ENCODE measurements around the gene PFKFB3. TPM values are rescaled to one million over a fixed set of nuclear protein-coding genes. Genes with fewer than 3 reads are reported as not detected.

PFKFB3 gene
- total RNA-seq, 1 donor from 2014 or later = 52.4 TPM

DNA sequence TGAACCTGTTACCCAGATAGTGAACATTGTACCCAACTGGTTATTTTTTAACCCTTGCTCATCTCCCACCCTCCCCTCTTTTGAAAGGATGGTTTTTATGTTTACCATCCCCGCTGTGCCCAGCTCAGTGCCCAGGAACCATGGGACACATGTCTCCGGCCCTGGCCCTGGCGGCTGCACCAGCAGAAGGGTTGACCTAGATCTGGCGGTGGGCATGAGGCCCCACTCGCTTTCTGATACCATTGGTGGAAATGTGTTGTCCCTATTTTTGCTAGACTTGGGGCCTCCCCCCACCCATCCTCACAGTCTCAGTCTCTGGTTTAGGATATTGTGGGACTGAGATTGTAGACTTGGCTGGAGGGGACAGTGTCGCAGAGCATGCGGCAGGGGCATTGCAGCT, 11.9 kb downstream of the PFKFB3 start:
- no peak overlapping the region for H3K27ac Mint-ChIP-seq (ENCODE audit: unreplicated experiment)
- peaks cover 33% of the 10 kb centered on the region for H3K4me1 ChIP-seq (ENCODE audit: insufficient read depth, low read length)
- DNase-seq (ENCODE audit: low read depth) (no peak), FAIRE-seq (no peak)
- H4K20me1 ChIP-seq (ENCODE audit: insufficient read depth, low read length) = peaks cover 77% of the 10 kb centered on the region
- peaks cover 20% of the 10 kb centered on the region for H3K4me1 Mint-ChIP-seq (ENCODE audit: low read depth, unreplicated experiment)
- no peaks in the 10 kb centered on the region for H3K27me3 Mint-ChIP-seq (ENCODE audit: low read depth, unreplicated experiment)
- H3K27ac ChIP-seq (ENCODE audit: low read depth, low read length) = no peak overlapping the region
- no peaks in the 10 kb centered on the region for H3K9me3 Mint-ChIP-seq (ENCODE audit: unreplicated experiment)
- peaks cover 51% of the 10 kb centered on the region for H3K79me2 ChIP-seq (ENCODE audit: insufficient read depth, low read length)
- no peaks in the 10 kb centered on the region for H3K9me3 ChIP-seq (ENCODE audit: insufficient read depth, low read depth, low read length)
- no peak overlapping the region for H3K4me3 ChIP-seq (ENCODE audit: insufficient read depth, low read depth, low read length)
- H2AFZ ChIP-seq (ENCODE audit: low read depth, low read length) = no peak overlapping the region
- H3K36me3 Mint-ChIP-seq (ENCODE audit: low read depth, unreplicated experiment) = peaks cover 31% of the 10 kb centered on the region
- peaks cover 10% of the 10 kb centered on the region for H3K36me3 ChIP-seq (ENCODE audit: insufficient read depth, low read length)
- no peak overlapping the region for H3K4me2 ChIP-seq (ENCODE audit: low read length)
- H3K9ac ChIP-seq (ENCODE audit: low read length) = no peak overlapping the region
- no peaks in the 10 kb centered on the region for H3K27me3 ChIP-seq (ENCODE audit: insufficient read depth, low read length)
- H3K4me3 Mint-ChIP-seq (ENCODE audit: unreplicated experiment) = no peak overlapping the region
- TF ChIP-seq EZH2 (IDR thresholded peaks at IDR 0.05; ENCODE audit: insufficient read depth, low read length) = no peak
- TF ChIP-seq, protein P1, sequence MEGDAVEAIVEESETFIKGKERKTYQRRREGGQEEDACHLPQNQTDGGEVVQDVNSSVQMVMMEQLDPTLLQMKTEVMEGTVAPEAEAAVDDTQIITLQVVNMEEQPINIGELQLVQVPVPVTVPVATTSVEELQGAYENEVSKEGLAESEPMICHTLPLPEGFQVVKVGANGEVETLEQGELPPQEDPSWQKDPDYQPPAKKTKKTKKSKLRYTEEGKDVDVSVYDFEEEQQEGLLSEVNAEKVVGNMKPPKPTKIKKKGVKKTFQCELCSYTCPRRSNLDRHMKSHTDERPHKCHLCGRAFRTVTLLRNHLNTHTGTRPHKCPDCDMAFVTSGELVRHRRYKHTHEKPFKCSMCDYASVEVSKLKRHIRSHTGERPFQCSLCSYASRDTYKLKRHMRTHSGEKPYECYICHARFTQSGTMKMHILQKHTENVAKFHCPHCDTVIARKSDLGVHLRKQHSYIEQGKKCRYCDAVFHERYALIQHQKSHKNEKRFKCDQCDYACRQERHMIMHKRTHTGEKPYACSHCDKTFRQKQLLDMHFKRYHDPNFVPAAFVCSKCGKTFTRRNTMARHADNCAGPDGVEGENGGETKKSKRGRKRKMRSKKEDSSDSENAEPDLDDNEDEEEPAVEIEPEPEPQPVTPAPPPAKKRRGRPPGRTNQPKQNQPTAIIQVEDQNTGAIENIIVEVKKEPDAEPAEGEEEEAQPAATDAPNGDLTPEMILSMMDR (IDR thresholded peaks at IDR 0.05; ENCODE audit: insufficient read depth, low read depth, low read length) = no peak

GRCh38 chr10:6215241-6215640, 12.5 kb downstream of the PFKFB3 start:
- peaks cover 22% of the 10 kb centered on the region for H3K4me1 Mint-ChIP-seq (ENCODE audit: low read depth, unreplicated experiment)
- H3K4me2 ChIP-seq (ENCODE audit: low read length) = no peak overlapping the region
- H3K4me3 Mint-ChIP-seq (ENCODE audit: unreplicated experiment) = no peak overlapping the region
- H3K36me3 ChIP-seq (ENCODE audit: insufficient read depth, low read length) = peaks cover 12% of the 10 kb centered on the region
- H3K27ac ChIP-seq (ENCODE audit: low read depth, low read length) = no peak overlapping the region
- peaks cover 35% of the 10 kb centered on the region for H3K4me1 ChIP-seq (ENCODE audit: insufficient read depth, low read length)
- no peaks in the 10 kb centered on the region for H3K27me3 Mint-ChIP-seq (ENCODE audit: low read depth, unreplicated experiment)
- H3K27me3 ChIP-seq (ENCODE audit: insufficient read depth, low read length) = no peaks in the 10 kb centered on the region
- H4K20me1 ChIP-seq (ENCODE audit: insufficient read depth, low read length) = peaks cover 79% of the 10 kb centered on the region
- peaks cover 31% of the 10 kb centered on the region for H3K36me3 Mint-ChIP-seq (ENCODE audit: low read depth, unreplicated experiment)
- H3K4me3 ChIP-seq (ENCODE audit: insufficient read depth, low read depth, low read length) = no peak overlapping the region
- peaks cover 50% of the 10 kb centered on the region for H3K79me2 ChIP-seq (ENCODE audit: insufficient read depth, low read length)
- no peak for DNase-seq (ENCODE audit: low read depth)
- no peaks in the 10 kb centered on the region for H3K9me3 Mint-ChIP-seq (ENCODE audit: unreplicated experiment)
- no peak overlapping the region for H3K9ac ChIP-seq (ENCODE audit: low read length)
- H3K9me3 ChIP-seq (ENCODE audit: insufficient read depth, low read depth, low read length) = no peaks in the 10 kb centered on the region
- FAIRE-seq = no peak
- TF ChIP-seq, protein P1 (IDR thresholded peaks at IDR 0.05; ENCODE audit: insufficient read depth, low read depth, low read length) = no peak
- TF ChIP-seq EZH2 (IDR thresholded peaks at IDR 0.05; ENCODE audit: insufficient read depth, low read length) = no peak
- no peak overlapping the region for H3K27ac Mint-ChIP-seq (ENCODE audit: unreplicated experiment)
- H2AFZ ChIP-seq (ENCODE audit: low read depth, low read length) = no peak overlapping the region

GRCh38 chr10:6215683-6216484, 13.2 kb downstream of the PFKFB3 start:
- H3K9ac ChIP-seq (ENCODE audit: low read length) = no peak overlapping the region

More at GRCh38 chr10:6215683-6216484, 13.2 kb downstream of the PFKFB3 start:
- Mint-ChIP-seq H3K27ac (ENCODE audit: unreplicated experiment) (no peak overlapping the region), H3K9me3 (ENCODE audit: unreplicated experiment) (no peaks in the 10 kb centered on the region), H3K36me3 (ENCODE audit: low read depth, unreplicated experiment) (peaks cover 32% of the 10 kb centered on the region), H3K27me3 (ENCODE audit: low read depth, unreplicated experiment) (no peaks in the 10 kb centered on the region), H3K4me1 (ENCODE audit: low read depth, unreplicated experiment) (peaks cover 28% of the 10 kb centered on the region), H3K4me3 (ENCODE audit: unreplicated experiment) (no peak overlapping the region)
- no peak overlapping the region for H3K4me3 ChIP-seq (ENCODE audit: insufficient read depth, low read depth, low read length)
- H3K27ac ChIP-seq (ENCODE audit: low read depth, low read length) = no peak overlapping the region
- H3K9me3 ChIP-seq (ENCODE audit: insufficient read depth, low read depth, low read length) = no peaks in the 10 kb centered on the region
- FAIRE-seq (no peak), DNase-seq (ENCODE audit: low read depth) (no peak)
- H3K4me1 ChIP-seq (ENCODE audit: insufficient read depth, low read length) = peaks cover 35% of the 10 kb centered on the region
- H2AFZ ChIP-seq (ENCODE audit: low read depth, low read length) = no peak overlapping the region
- H3K79me2 ChIP-seq (ENCODE audit: insufficient read depth, low read length) = peaks cover 48% of the 10 kb centered on the region
- no peak overlapping the region for H3K4me2 ChIP-seq (ENCODE audit: low read length)
- H3K36me3 ChIP-seq (ENCODE audit: insufficient read depth, low read length) = peaks cover 16% of the 10 kb centered on the region
- TF ChIP-seq, protein P1 (IDR thresholded peaks at IDR 0.05; ENCODE audit: insufficient read depth, low read depth, low read length) = no peak
- TF ChIP-seq EZH2 (IDR thresholded peaks at IDR 0.05; ENCODE audit: insufficient read depth, low read length) = no peak
- no peaks in the 10 kb centered on the region for H3K27me3 ChIP-seq (ENCODE audit: insufficient read depth, low read length)
- peaks cover 80% of the 10 kb centered on the region for H4K20me1 ChIP-seq (ENCODE audit: insufficient read depth, low read length)

All from astrocyte (in vitro differentiated cells and primary cell).